Suprapubic skin (tissue), 4 donors: ENCODE measurements around the gene DNM3. TPM values are rescaled to one million over a fixed set of nuclear protein-coding genes. Genes with fewer than 3 reads are reported as not detected.

Experiments used
- DNase-seq, 2 donors: peaks; one replicate each; pipeline ENCODE4 v3.0.0-alpha.2; 2019; ENCODE audit warnings: low spot score in 2 of 2
- H3K27ac ChIP-seq: fragments of 200-600 bp; sonication (generic); one replicate; pipeline ENCODE4 v1.5.1; 2019
- H3K27me3 ChIP-seq: fragments of 200-600 bp; sonication (generic); one replicate; pipeline ENCODE4 v1.5.1; 2019
- H3K36me3 ChIP-seq: fragments of 200-600 bp; sonication (generic); one replicate; pipeline ENCODE4 v1.5.1; 2019
- H3K4me1 ChIP-seq: fragments of 200-600 bp; sonication (generic); one replicate; pipeline ENCODE4 v1.5.1; 2019
- H3K4me3 ChIP-seq: fragments of 200-600 bp; sonication (generic); one replicate; pipeline ENCODE4 v1.5.1; 2019; ENCODE audit warnings: mild to moderate bottlenecking
- H3K9me3 ChIP-seq: fragments of 200-600 bp; sonication (generic); one replicate; pipeline ENCODE4 v1.5.1; 2019
- CTCF ChIP-seq, 2 donors: fragments of 200-600 bp in 1 of 2; fragments of 450-650 bp in 1 of 2; sonication (generic) in 1 of 2; IDR thresholded peaks; one replicate each; pipeline ENCODE4 v1.5.1; 2016 to 2019; ENCODE audit warnings: antibody characterized with exemption in 2 of 2, mild to moderate bottlenecking in 1 of 2, moderate library complexity in 1 of 2
- EP300 ChIP-seq: sonication (generic); formaldehyde crosslinking; IDR thresholded peaks from one replicate; pipeline ENCODE4 v1.6.1; 2017; ENCODE audit warnings: antibody characterized with exemption
- POLR2A ChIP-seq, 2 donors: fragments of 450-650 bp; IDR thresholded peaks; one replicate each; pipeline ENCODE4 v1.6.1; 2017; ENCODE audit warnings: antibody characterized with exemption in 2 of 2, mild to moderate bottlenecking in 2 of 2, moderate library complexity in 2 of 2
- POLR2AphosphoS5 ChIP-seq, 3 donors: sonication (generic); formaldehyde crosslinking; IDR thresholded peaks; one replicate each; pipeline ENCODE4 v1.6.1; 2017; ENCODE audit warnings: antibody characterized with exemption in 3 of 3
- WGBS: methylation state at CpG from one replicate; pipeline ENCODE4 v1.1.5; 2018; 5-methylcytosine and 5-hydroxymethylcytosine counted together
- total RNA-seq, 4 donors: library from RNA; depleted of rRNA; stranded (reverse); fragments of >200 nt; gene quantifications; one replicate each; pipeline ENCODE4 v1.1.0, GENCODE V29; 2016

The DNM3 gene
- total RNA-seq, 4 donors from 2014 or later, result 1.6 to 11.7 (median 3.7) TPM

- DNase-seq, result no peak
- Histone ChIP-seq H3K27me3 (no peaks in the 10 kb centered on the region), H3K36me3 (no peaks in the 10 kb centered on the region), H3K9me3 (no peaks in the 10 kb centered on the region), H3K27ac (no peak overlapping the region), H3K4me1 (no peaks in the 10 kb centered on the region), H3K4me3 (no peak overlapping the region)
- WGBS, result 100% methylated on average over 1 of the region's 1 CpG
- TF ChIP-seq POLR2A (IDR thresholded peaks at IDR 0.05), result no peak
- no peak for TF ChIP-seq CTCF (IDR thresholded peaks at IDR 0.05)
- no peak for TF ChIP-seq POLR2AphosphoS5 (IDR thresholded peaks at IDR 0.05)
- TF ChIP-seq EP300, result no peak
These were observed 14.1 kb downstream of the DNM3 start for GRCh38 chr1:171855381-171855780.

- no peaks in the 10 kb centered on the region for H3K36me3 ChIP-seq
- no peaks in the 10 kb centered on the region for H3K9me3 ChIP-seq
- H3K27me3 ChIP-seq, result no peaks in the 10 kb centered on the region
- TF ChIP-seq EP300 (no peak), CTCF (IDR thresholded peaks at IDR 0.05) (no peak), POLR2AphosphoS5 (IDR thresholded peaks at IDR 0.05) (no peak), POLR2A (IDR thresholded peaks at IDR 0.05) (no peak)
- no peak overlapping the region for H3K4me3 ChIP-seq
- DNase-seq, result no peak
- no peak overlapping the region for H3K27ac ChIP-seq
- H3K4me1 ChIP-seq, result no peaks in the 10 kb centered on the region
- WGBS, result 71% methylated on average over 3 of the region's 3 CpGs
These were observed 17.4 kb downstream of the DNM3 start for GRCh38 chr1:171858696-171859095.

- Histone ChIP-seq H3K36me3 (no peaks in the 10 kb centered on the region), H3K9me3 (no peaks in the 10 kb centered on the region), H3K4me3 (no peak overlapping the region), H3K27me3 (no peaks in the 10 kb centered on the region), H3K27ac (no peak overlapping the region), H3K4me1 (no peaks in the 10 kb centered on the region)
- 67% methylated on average over 1 of the region's 1 CpG for WGBS
- DNase-seq, result no peak
- TF ChIP-seq EP300, result no peak
- TF ChIP-seq POLR2AphosphoS5 (IDR thresholded peaks at IDR 0.05), result no peak
- no peak for TF ChIP-seq POLR2A (IDR thresholded peaks at IDR 0.05)
- TF ChIP-seq CTCF (IDR thresholded peaks at IDR 0.05), result no peak
These were observed 19.4 kb downstream of the DNM3 start for GRCh38 chr1:171860696-171861095.

- no peaks in the 10 kb centered on the region for H3K27me3 ChIP-seq
- H3K36me3 ChIP-seq, result no peaks in the 10 kb centered on the region
- H3K9me3 ChIP-seq, result no peaks in the 10 kb centered on the region
- no peaks in the 10 kb centered on the region for H3K4me1 ChIP-seq
- no peak overlapping the region for H3K4me3 ChIP-seq
- H3K27ac ChIP-seq, result no peak overlapping the region
- TF ChIP-seq POLR2A (IDR thresholded peaks at IDR 0.05) (no peak), CTCF (IDR thresholded peaks at IDR 0.05) (no peak), EP300 (no peak), POLR2AphosphoS5 (IDR thresholded peaks at IDR 0.05) (no peak)
- 72% methylated on average over 4 of the region's 4 CpGs for WGBS
- DNase-seq, result no peak
These were observed 22.2 kb downstream of the DNM3 start for GRCh38 chr1:171863531-171863930.

- no peak for DNase-seq
- no peaks in the 10 kb centered on the region for H3K9me3 ChIP-seq
- H3K4me1 ChIP-seq, result no peaks in the 10 kb centered on the region
- H3K27ac ChIP-seq, result no peak overlapping the region
- no peak for TF ChIP-seq EP300
- no peak for TF ChIP-seq POLR2AphosphoS5 (IDR thresholded peaks at IDR 0.05)
- no peak for TF ChIP-seq CTCF (IDR thresholded peaks at IDR 0.05)
- TF ChIP-seq POLR2A (IDR thresholded peaks at IDR 0.05), result no peak
- no peak overlapping the region for H3K4me3 ChIP-seq
- H3K36me3 ChIP-seq, result no peaks in the 10 kb centered on the region
- no peaks in the 10 kb centered on the region for H3K27me3 ChIP-seq
These were observed 23.0 kb downstream of the DNM3 start for GRCh38 chr1:171864308-171864707.
